Dermis microvascular lymphatic vessel endothelial cell (primary cell): ENCODE data around the gene IL11. TPM values are rescaled to one million over a fixed set of nuclear protein-coding genes. Genes with fewer than 3 reads are reported as not detected.

Experiments
- DNase-seq, 2 donors: peaks; one replicate each; pipeline versions ENCODE4 v3.0.0 to v3.0.0-alpha.2; 2010; ENCODE audit warnings: low read depth in 2 of 2
- total RNA-seq: library from RNA; depleted of rRNA; stranded (reverse); fragments of >200 nt; gene quantifications from 2 replicates; pipeline ENCODE4 v1.2.1, GENCODE V29; 2014

The IL11 gene
- total RNA-seq, 1 donor from 2014 or later = under 0.01 TPM

- DNase-seq = no peak
These were observed 21.0 kb upstream of the IL11 start for GRCh38 chr19:55391191-55391670.

- DNase-seq = no peak
These were observed 20.2 kb upstream of the IL11 start for GRCh38 chr19:55390461-55390880.

- DNase-seq = no peak
These were observed 19.4 kb upstream of the IL11 start for GRCh38 chr19:55389386-55390317.

- no peak for DNase-seq
These were observed 17.7 kb upstream of the IL11 start for GRCh38 chr19:55387736-55388497.

- no peak for DNase-seq
These were observed 16.3 kb upstream of the IL11 start for GRCh38 chr19:55386493-55386971.

GRCh38 chr19:55385724-55386492 is 15.6 kb upstream of the IL11 start, which contains the start of gene RPL28:
TSS of gene RPL28 (plus strand) at chr19:55385932. CDS start at chr19:55386358, 426 bp downstream.
- DNase-seq = peak; percentile 97 to 98

GRCh38 chr19:55384920-55385723 is 14.9 kb upstream of the IL11 start:
- peak; percentile 82 to 93 for DNase-seq

GRCh38 chr19:55384131-55384919 is 14.1 kb upstream of the IL11 start, which contains the start of gene TMEM238:
TSS of gene TMEM238 (minus strand) at chr19:55384292. CDS start at chr19:55384259, 33 bp downstream.
- DNase-seq = no peak

- peak; percentile 56 to 77 for DNase-seq
These were observed 13.2 kb upstream of the IL11 start for GRCh38 chr19:55383279-55384130.

- DNase-seq = no peak
These were observed 12.3 kb upstream of the IL11 start for GRCh38 chr19:55382522-55383054.

- no peak for DNase-seq
These were observed 11.8 kb upstream of the IL11 start for GRCh38 chr19:55382013-55382412.

- no peak for DNase-seq
These were observed 8.9 kb upstream of the IL11 start for GRCh38 chr19:55379174-55379573.

GRCh38 chr19:55377356-55378131 is 7.3 kb upstream of the IL11 start:
- no peak for DNase-seq

GRCh38 chr19:55376241-55376933 is 6.1 kb upstream of the IL11 start, which contains the start of gene TMEM190:
TSS of gene TMEM190 (plus strand) at chr19:55376826. CDS start at chr19:55376854, 28 bp downstream.
- no peak for DNase-seq

- no peak for DNase-seq
These were observed 3.9 kb upstream of the IL11 start for GRCh38 chr19:55373993-55374757.
